K562 (cell line): ENCODE data around the gene DALRD3. TPM values are rescaled to one million over a fixed set of nuclear protein-coding genes. Genes with fewer than 3 reads are reported as not detected.

Source experiments
- CBX2 ChIP-seq: fragments of 200-600 bp; sonication (generic); IDR thresholded peaks from one replicate; pipeline ENCODE4 v1.6.1; 2012; ENCODE audit warnings: mild to moderate bottlenecking, low read length, inconsistent platforms; ENCODE audit not compliant: insufficient read depth, poor library complexity, severe bottlenecking
- CHD1 ChIP-seq: fragments of 200-600 bp; sonication (generic); IDR thresholded peaks from one replicate; pipeline ENCODE4 v1.6.1; 2012; ENCODE audit warnings: mild to moderate bottlenecking, moderate library complexity, low read length, inconsistent platforms
- FOXP1 ChIP-seq: sonication (generic); formaldehyde crosslinking; IDR thresholded peaks from 2 replicates; pipeline ENCODE4 v1.8.0; 2022; ENCODE audit warnings: mild to moderate bottlenecking, missing genetic modification reagents
- GABPA ChIP-seq: fragments of 200-800 bp; sonication (Bioruptor generic); conservative IDR thresholded peaks from 2 replicates; pipeline ENCODE4 v1.6.1; 2016; ENCODE audit warnings: low read depth, missing genetic modification characterization, missing compliant biosample characterization
- IRF1 ChIP-seq: sonication (generic); formaldehyde crosslinking; IDR thresholded peaks from 2 replicates; pipeline ENCODE4 v1.8.0; 2022; ENCODE audit warnings: missing genetic modification reagents, mild to moderate bottlenecking, borderline replicate concordance
- NFXL1 ChIP-seq: fragments of 450-650 bp; formaldehyde crosslinking; IDR thresholded peaks from 2 replicates; pipeline ENCODE4 v1.4.0; 2021; ENCODE audit warnings: mild to moderate bottlenecking
- TAF1 ChIP-seq: IDR thresholded peaks from 2 replicates; pipeline ENCODE4 v1.6.1; 2011; ENCODE audit warnings: mild to moderate bottlenecking, low read length, moderate library complexity; ENCODE audit not compliant: insufficient read depth, control insufficient read depth, severe bottlenecking; ENCODE audit errors: extremely low read depth
- TEAD1 ChIP-seq, 2 experiments: fragments of 450-650 bp in 1 of 2; sonication (generic) in 1 of 2; formaldehyde crosslinking; IDR thresholded peaks; 2 replicates each; pipeline versions ENCODE4 v1.4.0 to v1.8.0; 2020 to 2022; ENCODE audit warnings: mild to moderate bottlenecking in 2 of 2, missing genetic modification reagents in 1 of 2
- ZBTB40 ChIP-seq, 2 experiments: fragments of 450-650 bp in 1 of 2; sonication (generic) in 1 of 2; formaldehyde crosslinking in 1 of 2; IDR thresholded peaks; 2 replicates each; pipeline versions ENCODE4 v1.7.1 to v1.9.0; 2016 to 2022; ENCODE audit warnings: inconsistent platforms in 1 of 2, mild to moderate bottlenecking in 1 of 2, missing genetic modification reagents in 1 of 2
- ZBTB43 ChIP-seq: sonication (generic); formaldehyde crosslinking; IDR thresholded peaks from 2 replicates; pipeline ENCODE4 v1.8.0; 2023; ENCODE audit warnings: mild to moderate bottlenecking, missing genetic modification reagents
- ZNF212 ChIP-seq: fragments of 450-650 bp; formaldehyde crosslinking; IDR thresholded peaks from 2 replicates; pipeline ENCODE4 v1.4.0; 2020; ENCODE audit warnings: mild to moderate bottlenecking
- polyA plus RNA-seq, 8 experiments: library from polyadenylated mRNA; depleted of rRNA in 4 of 8; stranded (reverse) in 5 of 8; unstranded in 3 of 8; fragments of >200 nt; fragmentation: Nextera tagmentation in 2 of 8; fragmentation: Illumina TruSeq in 1 of 8; extraction: Ambion mirVana in 2 of 8; extraction: Trizol in 1 of 8; gene quantifications; 2 replicates each; pipeline versions ENCODE4 v1.2.1 to v1.2.3, GENCODE V29; 2011 to 2014; ENCODE audit warnings: inconsistent platforms in 1 of 8, missing spikeins in 1 of 8
- total RNA-seq, 7 experiments: library from RNA; depleted of rRNA in 6 of 7; stranded (reverse); fragments of >200 nt in 6 of 7; fragmentation: Illumina TruSeq in 2 of 7; extraction: Trizol in 2 of 7; gene quantifications; 2 replicates each; pipeline versions ENCODE4 v1.2.1 to v1.2.3, GENCODE V29; 2011 to 2021; ENCODE audit warnings: low replicate concordance in 1 of 7

Gene DALRD3
- total and polyA plus RNA-seq, 9 of the 15 experiments (the other 6 are each of a cell fraction or from before 2014, with no cell fraction given), result 6.6 to 31.3 (median 14.4) TPM

GRCh38 chr3:49021813-49022687, 3.7 kb upstream of the DALRD3 start, which contains the start of gene NDUFAF3 (continued):
- peak; percentile 29; the same call in 1 of the 2 replicates for TF ChIP-seq ZBTB40 (IDR thresholded peaks at IDR 0.05)
- no peak for TF ChIP-seq ZBTB40 (CRISPR knock-in tag; IDR thresholded peaks at IDR 0.05)
- TF ChIP-seq TAF1, result peak; percentile 80
- peak; percentile 93; the same call in 1 of the 2 replicates for TF ChIP-seq FOXP1 (CRISPR knock-in tag)
- no peak for TF ChIP-seq IRF1 (CRISPR knock-in tag)
- peak; percentile 35 for TF ChIP-seq CHD1
- peak; percentile 76; the same call in 1 of the 2 replicates for TF ChIP-seq ZBTB43 (CRISPR knock-in tag)
- TF ChIP-seq TEAD1 (CRISPR knock-in tag; IDR thresholded peaks at IDR 0.05), result peak in 1 of 2 experiments; percentile 78; a peak in 2 of 4 replicates
- TF ChIP-seq NFXL1 (CRISPR knock-in tag), result no peak
- no peak for TF ChIP-seq ZNF212 (CRISPR knock-in tag)
- TF ChIP-seq GABPA (tag), result peak; percentile 32; the same call in 1 of the 2 replicates
- TF ChIP-seq CBX2, result no peak
